Activated CD4-positive, alpha-beta T cell treated with anti-CD3 and anti-CD28 coated beads, Interleukin-2, amount 10 ng/mL, durations not matched to agents 7 days and 5 days (primary cell): ENCODE results near the gene AMER3. TPM values are rescaled to one million over a fixed set of nuclear protein-coding genes. Genes with fewer than 3 reads are reported as not detected.
A peak's percentile ranks its signal among the peaks of the same experiment; 100 is the strongest.
"Not testable (repeated sequence)": the region's sequence is repeated elsewhere in the genome, so short reads cannot be mapped to it uniquely, and the experiment has no call there.

Experiments
- CTCF ChIA-PET: fragments of 350-600 bp; sonication (Branson Sonifier 250); formaldehyde crosslinking; loops from one replicate; lab custom pipeline; 2021; ENCODE audit warnings: antibody characterized with exemption; lab: Charles Lee
- POLR2A ChIA-PET: fragments of 350-600 bp; sonication (Branson Sonifier 250); formaldehyde crosslinking; loops from one replicate; lab custom pipeline; 2021; ENCODE audit warnings: antibody characterized with exemption; lab: Charles Lee
- DNase-seq: peaks from one replicate; pipeline ENCODE4 v3.0.0-alpha.2; 2020
- H3K27ac Mint-ChIP-seq: one replicate; pipeline ENCODE4 v1.8.0; 2021; ENCODE audit warnings: mild to moderate bottlenecking, moderate library complexity, mixed read lengths
- H3K27me3 Mint-ChIP-seq: one replicate; pipeline ENCODE4 v1.8.0; 2021; ENCODE audit warnings: mixed read lengths
- H3K36me3 Mint-ChIP-seq: one replicate; pipeline ENCODE4 v1.8.0; 2021; ENCODE audit warnings: low read depth, mixed read lengths
- H3K4me1 Mint-ChIP-seq: one replicate; pipeline ENCODE4 v1.8.0; 2021; ENCODE audit warnings: mixed read lengths
- H3K4me3 Mint-ChIP-seq: one replicate; pipeline ENCODE4 v1.8.0; 2021; ENCODE audit warnings: mild to moderate bottlenecking, moderate library complexity, mixed read lengths
- H3K9me3 Mint-ChIP-seq: one replicate; pipeline ENCODE4 v1.8.0; 2021; ENCODE audit warnings: mixed read lengths
- total RNA-seq, 2 experiments: library from RNA; stranded (reverse); gene quantifications; one replicate each; pipeline ENCODE4 v1.2.3, GENCODE V29; 2021

Gene AMER3, protein sequence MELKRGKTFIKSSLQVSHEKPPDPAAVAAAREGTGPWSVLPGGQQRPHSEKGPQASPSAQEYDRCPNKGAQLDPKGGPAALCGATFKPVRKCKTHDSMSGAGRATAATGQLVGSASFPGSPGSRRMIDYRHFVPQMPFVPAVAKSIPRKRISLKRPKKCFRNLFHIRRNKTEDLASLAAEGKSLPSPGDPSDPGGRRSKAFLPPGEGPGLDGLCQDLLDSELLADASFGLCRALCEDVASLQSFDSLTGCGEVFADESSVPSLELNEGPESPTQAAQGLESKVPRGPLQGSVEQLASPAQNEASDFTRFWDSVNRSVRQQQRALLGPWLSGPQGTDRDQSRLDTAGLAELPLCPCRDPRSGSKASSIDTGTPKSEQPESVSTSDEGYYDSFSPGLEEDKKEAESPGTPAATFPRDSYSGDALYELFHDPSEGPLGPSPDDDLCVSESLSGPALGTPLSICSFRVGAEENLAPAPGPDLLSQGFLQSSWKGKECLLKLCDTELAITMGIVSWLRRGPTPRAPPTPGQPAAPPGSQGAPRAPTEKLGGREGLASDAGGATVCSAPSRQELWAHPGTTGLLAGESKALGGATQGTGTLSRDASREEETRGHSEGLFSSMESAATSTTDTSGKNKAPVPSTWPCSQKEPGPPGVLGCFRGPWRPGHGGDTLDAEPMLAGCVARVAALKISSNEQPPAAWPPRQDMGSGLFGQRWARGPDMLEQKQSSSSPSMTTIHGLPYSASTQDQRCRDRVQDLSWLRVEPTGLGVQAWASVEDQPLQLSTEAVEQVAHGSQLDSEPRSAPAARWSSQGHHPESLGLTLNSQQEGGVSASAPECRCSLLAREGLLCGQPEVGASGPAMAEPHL
- total RNA-seq, result not detected

DNA sequence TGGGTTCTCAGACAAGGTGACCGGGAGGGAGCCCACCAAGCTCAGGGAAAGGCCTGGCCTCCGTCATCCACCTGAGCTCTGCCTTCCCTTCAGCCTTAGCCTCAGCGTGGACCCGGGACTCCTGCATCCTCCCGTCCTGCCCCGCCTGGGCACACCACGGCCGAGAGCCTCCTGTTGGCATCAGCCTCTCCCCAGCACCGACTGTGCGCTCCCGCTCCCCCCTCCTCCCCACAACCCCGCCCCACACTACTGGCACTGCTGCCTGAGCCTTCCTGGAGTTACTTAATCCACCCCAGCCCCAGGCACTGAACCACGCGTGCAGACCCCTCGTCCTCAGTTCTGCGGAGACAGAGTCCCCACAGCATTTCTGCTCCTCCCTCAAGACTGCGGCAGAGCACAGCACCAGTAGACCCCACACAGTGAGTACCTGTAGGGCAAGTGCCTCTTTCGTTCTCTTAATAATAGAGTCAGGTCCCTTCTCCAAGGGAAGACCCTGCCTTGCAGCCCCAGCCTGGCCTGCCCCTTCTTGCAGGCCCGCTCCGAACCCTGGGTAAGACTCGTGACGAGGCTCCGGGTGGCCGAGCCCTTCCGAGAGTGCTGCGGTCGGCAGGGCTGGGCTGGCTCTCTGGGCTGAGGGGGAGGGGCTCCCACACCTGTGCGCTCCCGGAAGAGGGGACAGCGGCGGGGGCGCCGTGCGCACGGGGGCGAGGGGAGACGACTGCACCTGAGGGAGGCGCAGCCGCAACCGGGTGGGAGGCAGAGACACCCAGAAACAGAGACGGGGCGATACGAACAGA lies at the start of gene AMER3:
Gene AMER3 (plus strand): TSS at position 285 of the 797 bp plus-strand sequence. CDS start 6,533 bp downstream, outside the sequence.
- Mint-ChIP-seq H3K27me3 (peaks cover 38% of the 10 kb centered on the region), H3K27ac (no peak within 1 kb of the TSS), H3K36me3 (no peaks in the 10 kb centered on the region), H3K4me1 (peaks cover 1% of the 10 kb centered on the region), H3K9me3 (no peaks in the 10 kb centered on the region), H3K4me3 (no peak within 1 kb of the TSS)
- ChIA-PET POLR2A (no interaction called here), CTCF (interaction anchor here (1.5 kb wide), 1 partner anchor 42 kb away, joined by 3 read pairs; no protein-coding TSS in a partner anchor)
- no peak for DNase-seq

DNA sequence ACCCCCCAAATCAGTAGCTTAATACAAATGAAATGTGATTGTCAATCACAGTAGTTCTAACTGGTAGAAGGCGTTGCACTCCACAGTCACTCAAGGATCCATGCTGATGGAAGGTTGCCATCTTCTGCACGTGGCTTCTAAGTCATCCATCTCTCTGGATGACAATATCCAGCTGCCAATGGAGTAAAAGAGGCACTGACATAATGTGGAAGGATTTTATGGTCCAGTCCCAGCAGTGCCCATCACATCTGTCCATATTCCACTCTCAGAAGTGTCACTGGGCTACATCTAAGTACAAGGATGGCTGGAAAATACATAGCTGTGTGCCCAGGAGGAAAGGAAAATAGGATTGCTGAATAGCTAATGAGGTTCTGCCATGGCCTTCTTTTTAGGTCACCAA lies 40.5 kb upstream of the AMER3 start:
- CTCF ChIA-PET, H3K36me3 Mint-ChIP-seq, H3K9me3 Mint-ChIP-seq, H3K4me1 Mint-ChIP-seq, H3K27me3 Mint-ChIP-seq, H3K4me3 Mint-ChIP-seq, DNase-seq, H3K27ac Mint-ChIP-seq, POLR2A ChIA-PET: not testable (repeated sequence)

DNA sequence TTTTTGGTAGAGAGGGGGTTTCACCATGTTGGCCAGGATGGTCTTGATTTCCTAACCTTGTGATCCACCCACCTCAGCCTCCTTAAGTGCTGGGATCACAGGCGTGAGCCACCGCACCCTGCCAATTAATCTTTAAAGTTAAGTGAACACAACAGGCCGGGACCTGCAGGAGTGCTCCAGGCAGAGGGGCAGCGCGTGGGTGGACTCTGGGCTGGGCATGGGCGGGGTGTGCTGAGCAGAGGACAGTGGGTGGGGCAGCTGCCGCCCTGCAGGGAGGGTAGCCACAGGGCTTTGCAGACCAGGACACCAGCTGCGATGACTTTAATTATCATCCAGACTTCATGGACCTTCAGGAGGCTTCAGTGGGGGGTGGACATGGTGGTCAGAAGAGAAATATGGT lies 35.3 kb upstream of the AMER3 start:
- Mint-ChIP-seq H3K27ac (no peak overlapping the region), H3K27me3 (peaks cover 13% of the 10 kb centered on the region), H3K4me3 (no peak overlapping the region), H3K9me3 (peaks cover 4% of the 10 kb centered on the region), H3K4me1 (no peaks in the 10 kb centered on the region), H3K36me3 (no peaks in the 10 kb centered on the region)
- CTCF ChIA-PET, result interaction anchor here (0.6 kb wide), 1 partner anchor 481 kb away, joined by 3 read pairs; no protein-coding TSS in a partner anchor
- DNase-seq, result no peak
- POLR2A ChIA-PET, result no interaction called here

DNA sequence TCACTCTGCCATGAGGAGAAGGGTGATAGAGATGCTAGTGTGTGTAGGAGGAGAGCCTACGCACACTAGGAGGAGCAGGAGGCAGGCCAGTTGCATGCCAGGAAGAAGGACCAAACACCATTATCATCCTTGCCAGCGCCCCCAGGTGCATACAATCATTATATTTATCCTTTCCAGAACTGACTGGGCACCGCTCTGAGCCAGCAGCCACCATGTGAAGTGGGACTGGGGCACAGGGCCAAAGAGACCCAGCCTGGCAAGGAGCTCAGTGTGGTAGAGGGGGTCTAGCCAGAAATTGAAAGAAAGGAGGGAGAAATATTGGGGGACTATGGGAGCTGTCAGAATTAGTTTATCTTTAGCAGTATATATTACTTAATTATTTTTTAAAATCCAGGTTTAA lies 34.8 kb upstream of the AMER3 start:
- CTCF ChIA-PET, result interaction anchor here (0.6 kb wide), 1 partner anchor 481 kb away, joined by 3 read pairs; no protein-coding TSS in a partner anchor
- H3K4me3 Mint-ChIP-seq, result no peak overlapping the region
- H3K36me3 Mint-ChIP-seq, result no peaks in the 10 kb centered on the region
- H3K27me3 Mint-ChIP-seq, result peaks cover 13% of the 10 kb centered on the region
- POLR2A ChIA-PET, result no interaction called here
- H3K27ac Mint-ChIP-seq, result no peak overlapping the region
- peaks cover 4% of the 10 kb centered on the region for H3K9me3 Mint-ChIP-seq
- no peaks in the 10 kb centered on the region for H3K4me1 Mint-ChIP-seq
- no peak for DNase-seq

DNA sequence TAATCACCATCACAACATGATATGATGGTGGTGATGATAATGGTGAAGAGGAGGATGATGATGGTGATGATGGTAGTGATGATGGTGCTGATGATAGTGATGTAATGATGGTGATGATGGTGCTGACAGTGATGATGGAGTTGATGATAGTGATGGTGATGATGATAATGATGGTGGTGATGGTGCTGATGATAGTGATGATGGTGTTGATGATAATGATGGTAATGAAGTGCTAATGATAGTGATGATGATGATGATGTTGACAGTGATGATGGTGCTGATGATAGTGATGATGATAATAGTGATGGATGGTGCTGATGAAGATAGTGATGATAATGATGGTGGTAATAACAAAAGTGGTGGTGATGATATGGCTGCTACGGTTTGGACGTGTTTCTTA lies 30.9 kb upstream of the AMER3 start:
- H3K27ac Mint-ChIP-seq, result no peak overlapping the region
- POLR2A ChIA-PET, result no interaction called here
- DNase-seq, result no peak
- peaks cover 4% of the 10 kb centered on the region for H3K9me3 Mint-ChIP-seq
- peaks cover 7% of the 10 kb centered on the region for H3K4me1 Mint-ChIP-seq
- H3K36me3 Mint-ChIP-seq, result no peaks in the 10 kb centered on the region
- H3K27me3 Mint-ChIP-seq, result peaks cover 15% of the 10 kb centered on the region
- no peak overlapping the region for H3K4me3 Mint-ChIP-seq
- CTCF ChIA-PET, result no interaction called here

DNA sequence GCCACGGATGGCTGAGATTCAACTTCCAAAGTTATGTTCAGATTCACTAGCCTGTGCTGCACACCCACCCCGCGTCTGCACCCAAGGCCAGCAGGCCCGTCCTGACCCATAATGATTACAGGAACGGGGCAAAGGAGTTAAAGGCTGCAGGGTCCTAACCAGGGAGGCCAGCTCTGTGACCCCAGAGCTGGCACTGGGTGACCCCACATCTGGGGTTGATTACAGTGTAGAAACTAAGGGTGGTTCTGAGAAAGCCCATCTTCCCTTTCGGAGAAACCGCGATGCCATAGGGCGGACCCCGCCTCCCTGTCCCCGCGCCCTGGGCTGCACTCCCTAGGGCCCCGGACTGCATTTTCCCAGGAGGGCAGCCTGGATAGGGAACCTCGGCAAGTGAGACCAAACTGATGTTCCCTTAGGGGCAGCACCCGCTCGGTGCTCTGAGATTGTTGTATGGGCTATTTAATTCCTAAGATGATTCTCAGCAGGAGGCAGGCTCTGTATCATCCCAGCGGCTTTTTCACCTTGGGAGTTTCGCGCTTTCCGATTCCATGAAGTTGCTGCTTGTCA lies 28.6 kb upstream of the AMER3 start:
- CTCF ChIA-PET, result interaction anchor here (0.9 kb wide), 1 partner anchor 30 kb away, joined by 3 read pairs; no protein-coding TSS in a partner anchor

DNA sequence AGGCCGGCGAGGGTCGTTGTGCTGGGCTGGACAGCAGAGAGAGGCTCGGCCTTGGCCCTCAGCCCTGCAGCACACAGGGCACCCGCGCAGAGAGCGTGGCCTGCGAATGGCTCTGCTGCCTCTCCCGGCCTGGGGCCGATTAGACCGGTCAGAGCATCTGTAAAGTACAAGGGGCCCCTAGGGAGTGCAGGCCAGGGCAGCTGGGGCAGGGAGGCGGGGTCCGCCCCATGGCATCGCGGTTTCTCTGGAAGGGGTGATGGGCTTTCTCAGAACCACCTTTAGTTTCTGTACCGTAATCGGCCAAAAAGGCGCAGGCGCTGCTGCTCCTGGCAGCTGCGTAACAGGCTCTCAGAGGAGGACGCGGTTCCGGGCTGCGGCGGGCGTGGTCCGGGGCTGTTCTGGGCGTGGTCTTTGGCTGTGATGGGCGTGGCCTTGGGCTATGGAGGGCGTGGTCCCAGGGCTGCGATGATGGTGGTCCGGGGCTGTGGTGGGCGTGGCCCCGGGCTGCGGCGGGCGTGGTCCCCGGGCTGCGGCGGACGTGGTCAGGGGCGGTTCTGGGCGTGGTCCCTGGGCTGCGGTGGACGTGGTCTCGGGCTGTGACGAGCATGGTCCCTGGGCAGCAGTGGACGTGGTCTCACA lies 27.9 kb upstream of the AMER3 start:
- Mint-ChIP-seq H3K9me3 (peaks cover 2% of the 10 kb centered on the region), H3K4me1 (peaks cover 7% of the 10 kb centered on the region), H3K36me3 (no peaks in the 10 kb centered on the region), H3K27ac (peak overlapping the region; percentile 76), H3K27me3 (peaks cover 15% of the 10 kb centered on the region), H3K4me3 (peak overlapping the region; percentile 69)
- ChIA-PET POLR2A (no interaction called here), CTCF (interaction anchor here (3.2 kb wide), 1 partner anchor 70 kb away, joined by 16 read pairs; no protein-coding TSS in a partner anchor)
- DNase-seq, result peak; percentile 86

More for the DNA sequence above, 28.6 kb upstream of the AMER3 start:
- no peaks in the 10 kb centered on the region for H3K36me3 Mint-ChIP-seq
- H3K9me3 Mint-ChIP-seq, result peaks cover 4% of the 10 kb centered on the region
- POLR2A ChIA-PET, result no interaction called here
- H3K27me3 Mint-ChIP-seq, result peaks cover 19% of the 10 kb centered on the region
- no peak for DNase-seq
- peak overlapping the region; percentile 76 for H3K27ac Mint-ChIP-seq
- H3K4me1 Mint-ChIP-seq, result peaks cover 7% of the 10 kb centered on the region
- H3K4me3 Mint-ChIP-seq, result peak overlapping the region; percentile 69

DNA sequence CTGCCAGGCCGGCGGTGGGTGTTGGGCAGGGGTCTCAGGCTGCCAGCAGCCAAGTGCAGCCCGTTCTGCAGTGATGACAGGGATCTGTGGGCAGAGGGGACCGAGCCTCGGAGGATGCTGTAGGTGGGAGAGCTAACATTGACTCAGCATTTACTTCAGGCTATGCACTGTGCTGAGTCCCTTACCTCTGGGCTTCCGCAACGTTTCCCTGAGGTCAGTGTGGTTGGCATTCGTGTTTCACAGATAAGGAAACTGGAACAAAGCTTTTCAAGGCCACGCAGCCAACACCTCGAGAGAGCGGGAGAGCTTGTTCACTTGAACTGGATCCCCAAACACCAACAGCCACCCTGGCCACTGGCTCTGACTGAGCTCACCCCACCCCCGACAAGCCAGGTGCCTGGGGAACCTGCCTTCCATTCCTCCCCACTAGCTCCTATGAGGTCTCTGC lies 27.3 kb upstream of the AMER3 start:
- ChIA-PET CTCF (interaction anchor here (3.2 kb wide), 1 partner anchor 69 kb away, joined by 16 read pairs; no protein-coding TSS in a partner anchor), POLR2A (no interaction called here)
- DNase-seq, result peak; percentile 35
- Mint-ChIP-seq H3K27ac (peak overlapping the region; percentile 21), H3K4me3 (peak overlapping the region; percentile 69), H3K36me3 (no peaks in the 10 kb centered on the region), H3K27me3 (peaks cover 14% of the 10 kb centered on the region), H3K4me1 (peaks cover 7% of the 10 kb centered on the region), H3K9me3 (no peaks in the 10 kb centered on the region)

DNA sequence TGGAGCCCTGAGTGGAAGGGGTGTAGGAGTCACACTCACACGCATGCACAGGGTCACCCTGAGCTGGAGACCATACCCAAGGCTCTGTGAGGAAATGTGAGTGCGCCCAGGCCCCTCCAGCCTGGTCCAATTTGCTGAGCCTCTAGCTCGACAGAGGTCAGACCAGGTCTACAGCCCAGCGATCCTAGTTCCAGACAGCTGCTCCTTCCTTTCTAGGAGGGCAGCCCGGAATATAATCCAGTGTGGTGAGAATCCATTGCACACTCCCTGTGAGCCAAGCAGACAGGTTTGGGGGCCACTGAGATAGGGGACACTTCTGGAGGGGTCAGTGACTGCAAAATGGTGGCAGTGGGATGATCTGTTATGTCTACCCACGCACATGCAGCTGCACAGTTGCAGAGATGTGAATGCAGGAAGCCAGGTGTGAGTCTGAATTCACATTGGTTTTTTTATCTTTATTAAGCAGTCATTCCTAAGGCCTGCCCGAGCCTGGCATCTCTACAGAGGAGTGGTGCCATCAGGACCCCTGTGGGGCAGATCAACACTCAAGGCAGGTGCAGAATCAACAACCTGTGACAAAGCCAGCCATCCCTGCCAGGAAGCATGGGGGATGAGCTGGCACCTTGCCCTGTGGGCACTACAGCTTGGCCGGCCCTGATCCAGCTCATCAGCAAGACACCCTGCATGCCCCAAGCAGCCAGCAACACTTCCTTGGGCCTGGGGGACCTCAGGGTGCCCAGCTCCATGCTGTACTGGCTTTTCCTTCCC lies 26.6 kb upstream of the AMER3 start, which contains the start of gene GPR148:
Gene GPR148 (plus strand): TSS at position 522 of the 768 bp plus-strand sequence. CDS start 82 bp downstream, at position 604.
- H3K36me3 Mint-ChIP-seq, result no peaks in the 10 kb centered on the region
- DNase-seq, result no peak
- H3K4me3 Mint-ChIP-seq, result peak within 1 kb of the TSS; percentile 69
- H3K9me3 Mint-ChIP-seq, result no peaks in the 10 kb centered on the region
- H3K27ac Mint-ChIP-seq, result peak within 1 kb of the TSS; percentile 80
- ChIA-PET CTCF (interaction anchor here (3.2 kb wide), 1 partner anchor 69 kb away, joined by 16 read pairs; no protein-coding TSS in a partner anchor), POLR2A (no interaction called here)
- H3K27me3 Mint-ChIP-seq, result peaks cover 14% of the 10 kb centered on the region
- peaks cover 7% of the 10 kb centered on the region for H3K4me1 Mint-ChIP-seq

DNA sequence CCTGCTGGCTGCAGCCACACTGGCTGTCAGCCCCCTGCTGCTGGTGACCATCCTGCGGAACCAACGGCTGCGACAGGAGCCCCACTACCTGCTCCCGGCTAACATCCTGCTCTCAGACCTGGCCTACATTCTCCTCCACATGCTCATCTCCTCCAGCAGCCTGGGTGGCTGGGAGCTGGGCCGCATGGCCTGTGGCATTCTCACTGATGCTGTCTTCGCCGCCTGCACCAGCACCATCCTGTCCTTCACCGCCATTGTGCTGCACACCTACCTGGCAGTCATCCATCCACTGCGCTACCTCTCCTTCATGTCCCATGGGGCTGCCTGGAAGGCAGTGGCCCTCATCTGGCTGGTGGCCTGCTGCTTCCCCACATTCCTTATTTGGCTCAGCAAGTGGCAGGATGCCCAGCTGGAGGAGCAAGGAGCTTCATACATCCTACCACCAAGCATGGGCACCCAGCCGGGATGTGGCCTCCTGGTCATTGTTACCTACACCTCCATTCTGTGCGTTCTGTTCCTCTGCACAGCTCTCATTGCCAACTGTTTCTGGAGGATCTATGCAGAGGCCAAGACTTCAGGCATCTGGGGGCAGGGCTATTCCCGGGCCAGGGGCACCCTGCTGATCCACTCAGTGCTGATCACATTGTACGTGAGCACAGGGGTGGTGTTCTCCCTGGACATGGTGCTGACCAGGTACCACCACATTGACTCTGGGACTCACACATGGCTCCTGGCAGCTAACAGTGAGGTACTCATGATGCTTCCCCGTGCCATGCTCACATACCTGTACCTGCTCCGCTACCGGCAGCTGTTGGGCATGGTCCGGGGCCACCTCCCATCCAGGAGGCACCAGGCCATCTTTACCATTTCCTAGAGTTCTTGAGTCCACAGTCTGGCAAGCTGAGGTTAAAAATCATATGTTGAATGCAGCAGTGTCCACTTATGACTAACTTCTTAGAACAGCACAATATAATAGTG lies 25.7 kb upstream of the AMER3 start:
- peaks cover 7% of the 10 kb centered on the region for H3K4me1 Mint-ChIP-seq
- H3K4me3 Mint-ChIP-seq, result no peak overlapping the region
- ChIA-PET CTCF (interaction anchor here (3.2 kb wide), 1 partner anchor 68 kb away, joined by 16 read pairs; no protein-coding TSS in a partner anchor), POLR2A (no interaction called here)
- no peaks in the 10 kb centered on the region for H3K36me3 Mint-ChIP-seq
- no peak for DNase-seq
- peaks cover 14% of the 10 kb centered on the region for H3K27me3 Mint-ChIP-seq
- peak overlapping the region; percentile 80 for H3K27ac Mint-ChIP-seq
- H3K9me3 Mint-ChIP-seq, result no peaks in the 10 kb centered on the region
